VCaP (cell line): Measurements from ENCODE around the gene SMPX.

Experiments used
- H3K27ac ChIP-seq: fragments of 450-650 bp; 2 replicates; pipeline ENCODE4 v1.5.1; 2017
- TF ChIP-seq, protein P1 (sequence below): fragments of 450-650 bp; conservative IDR thresholded peaks from 2 replicates; pipeline ENCODE4 v1.5.1; 2017; ENCODE audit warnings: mild to moderate bottlenecking, moderate library complexity

Gene SMPX

DNA sequence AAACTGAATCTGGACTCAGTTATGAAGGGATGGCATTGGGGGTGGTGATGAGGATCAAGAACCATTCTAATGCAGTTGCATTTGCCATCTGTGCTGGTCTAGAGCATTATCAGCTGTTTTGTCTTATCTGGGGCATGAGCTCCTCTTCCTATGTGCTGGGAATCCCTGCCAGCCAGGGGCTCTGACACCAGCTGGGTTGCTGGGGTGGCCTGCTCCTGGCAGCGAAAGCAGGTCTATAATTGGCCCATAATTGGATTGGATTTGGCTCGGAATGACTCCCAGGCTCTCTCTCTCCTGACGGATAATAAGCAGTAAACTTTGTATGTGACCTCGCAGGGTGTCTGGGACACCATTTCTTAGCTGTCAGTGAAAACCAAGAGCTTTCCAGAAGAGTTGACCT lies 34.1 kb downstream of the SMPX start:
- TF ChIP-seq, protein P1, sequence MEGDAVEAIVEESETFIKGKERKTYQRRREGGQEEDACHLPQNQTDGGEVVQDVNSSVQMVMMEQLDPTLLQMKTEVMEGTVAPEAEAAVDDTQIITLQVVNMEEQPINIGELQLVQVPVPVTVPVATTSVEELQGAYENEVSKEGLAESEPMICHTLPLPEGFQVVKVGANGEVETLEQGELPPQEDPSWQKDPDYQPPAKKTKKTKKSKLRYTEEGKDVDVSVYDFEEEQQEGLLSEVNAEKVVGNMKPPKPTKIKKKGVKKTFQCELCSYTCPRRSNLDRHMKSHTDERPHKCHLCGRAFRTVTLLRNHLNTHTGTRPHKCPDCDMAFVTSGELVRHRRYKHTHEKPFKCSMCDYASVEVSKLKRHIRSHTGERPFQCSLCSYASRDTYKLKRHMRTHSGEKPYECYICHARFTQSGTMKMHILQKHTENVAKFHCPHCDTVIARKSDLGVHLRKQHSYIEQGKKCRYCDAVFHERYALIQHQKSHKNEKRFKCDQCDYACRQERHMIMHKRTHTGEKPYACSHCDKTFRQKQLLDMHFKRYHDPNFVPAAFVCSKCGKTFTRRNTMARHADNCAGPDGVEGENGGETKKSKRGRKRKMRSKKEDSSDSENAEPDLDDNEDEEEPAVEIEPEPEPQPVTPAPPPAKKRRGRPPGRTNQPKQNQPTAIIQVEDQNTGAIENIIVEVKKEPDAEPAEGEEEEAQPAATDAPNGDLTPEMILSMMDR, result no peak
- no peak overlapping the region for H3K27ac ChIP-seq

GRCh38 chrX:21723084-21723483 lies 34.8 kb downstream of the SMPX start:
- H3K27ac ChIP-seq, result no peak overlapping the region
- TF ChIP-seq, protein P1, result no peak

DNA sequence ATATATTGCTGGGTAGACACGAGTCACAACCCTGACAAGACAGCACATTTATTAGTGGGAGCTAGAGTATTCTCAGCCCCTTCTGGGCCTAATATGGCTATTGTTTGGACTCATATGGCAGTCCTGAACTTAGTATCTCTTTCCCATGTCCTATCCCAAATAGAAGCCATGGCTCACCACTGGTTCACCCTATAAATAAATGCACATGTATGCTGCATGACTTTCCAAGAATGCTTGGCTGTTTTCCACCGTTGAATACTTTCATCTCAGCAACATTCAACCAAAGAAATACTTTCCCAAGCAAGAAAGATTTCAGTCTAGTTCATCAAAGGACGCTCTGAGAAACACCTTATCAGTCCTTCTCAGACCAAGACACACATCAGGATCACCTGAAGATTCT lies 36.7 kb downstream of the SMPX start:
- no peak overlapping the region for H3K27ac ChIP-seq
- TF ChIP-seq, protein P1, result no peak

DNA sequence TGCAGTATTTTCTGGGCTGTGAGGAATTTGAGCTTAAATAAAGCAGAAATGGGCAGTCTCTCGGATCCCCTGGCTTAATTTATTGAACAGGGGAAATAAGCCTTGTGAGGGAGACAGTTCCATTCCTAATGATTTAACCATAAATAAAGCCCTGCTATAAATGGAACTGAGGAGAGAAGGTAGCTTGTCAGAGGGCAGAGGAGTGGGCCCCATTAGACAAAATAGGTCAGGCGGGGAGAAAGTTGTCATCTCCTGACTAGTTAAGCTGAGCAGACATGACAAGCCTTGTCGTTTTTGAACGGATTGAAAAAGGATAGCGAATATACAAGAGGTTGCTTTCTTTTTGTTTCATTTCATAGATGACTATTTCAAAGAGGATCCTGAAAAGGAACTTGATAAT lies 39.3 kb downstream of the SMPX start:
- no peak overlapping the region for H3K27ac ChIP-seq
- TF ChIP-seq, protein P1, result no peak

- TF ChIP-seq, protein P1, result no peak
- no peak overlapping the region for H3K27ac ChIP-seq
Measured at GRCh38 chrX:21717802-21718201, 40.1 kb downstream of the SMPX start.

DNA sequence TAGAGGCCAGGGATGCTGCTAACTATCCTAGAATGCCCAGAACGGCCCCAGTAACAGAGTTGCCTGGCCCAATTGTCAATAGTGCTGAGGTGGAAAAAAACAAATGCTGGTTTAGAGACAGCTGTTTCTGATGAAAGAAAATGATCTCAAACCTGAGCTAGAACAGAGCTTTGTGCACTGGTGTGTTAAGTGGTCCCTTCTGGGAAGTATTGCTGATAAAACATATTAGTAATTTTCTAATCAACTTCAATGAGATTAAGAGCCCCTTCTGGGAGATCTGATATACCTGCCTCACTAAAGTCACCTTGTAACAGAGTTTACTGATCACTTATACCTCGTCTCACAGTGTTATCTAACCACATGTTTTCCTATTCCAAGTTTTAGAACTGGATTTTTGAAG lies 42.1 kb downstream of the SMPX start:
- H3K27ac ChIP-seq, result no peak overlapping the region
- TF ChIP-seq, protein P1, result no peak

DNA sequence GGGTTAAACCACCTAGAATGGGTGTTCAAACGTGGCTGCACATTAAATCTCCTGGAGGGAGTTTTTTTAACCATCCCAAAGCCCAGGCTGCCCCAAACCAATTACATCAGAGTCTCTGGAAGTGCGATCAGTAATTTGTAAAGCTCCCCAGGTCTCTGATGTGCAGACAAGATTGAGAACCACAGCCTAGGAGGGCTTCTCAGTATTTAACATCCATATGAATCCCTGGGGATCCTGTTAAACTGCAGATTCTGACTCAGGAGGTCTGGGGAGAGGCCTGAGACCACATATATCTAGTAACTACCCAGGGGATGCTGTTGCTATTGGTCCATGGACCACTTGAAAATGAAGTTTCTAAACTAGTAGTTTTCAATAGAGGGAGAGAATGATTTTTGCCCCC lies 42.6 kb downstream of the SMPX start:
- no peak overlapping the region for H3K27ac ChIP-seq
- TF ChIP-seq, protein P1, result no peak

GRCh38 chrX:21711848-21712197 lies 46.1 kb downstream of the SMPX start:
- TF ChIP-seq, protein P1, result no peak
- no peak overlapping the region for H3K27ac ChIP-seq
